GM12878 (cell line): ENCODE data around the gene INHBC. TPM values are rescaled to one million over a fixed set of nuclear protein-coding genes. Genes with fewer than 3 reads are reported as not detected.

ENCODE experiments used
- ATAC-seq: fragments of 200-7000 bp; cut with Tn5 transposase; 3 replicates; pipeline ENCODE4 v1.9.1; 2020; ENCODE audit warnings: mild to moderate bottlenecking, moderate library complexity
- BruUV-seq: library from RNA; stranded (reverse); fragments of 400-500 nt; replicated peaks from 2 replicates; lab custom pipeline; 2021; lab: Mats Ljungman, UMichigan
- CTCF ChIA-PET: fragments of 300-600 bp; sonication (Branson Sonifier 250); formaldehyde crosslinking; extraction: SDS; loops from one replicate; lab custom pipeline; 2021; ENCODE audit warnings: inconsistent platforms; lab: Yijun Ruan, JAX
- POLR2A ChIA-PET: fragments of 350-600 bp; formaldehyde crosslinking; extraction: SDS; loops from one replicate; lab custom pipeline; 2021; ENCODE audit warnings: inconsistent platforms; lab: Charles Lee
- RAD21 ChIA-PET: fragments of 300-600 bp; sonication (Branson Sonifier 250); formaldehyde crosslinking; loops from one replicate; lab custom pipeline; 2023; ENCODE audit warnings: antibody characterized with exemption; ENCODE audit not compliant: unreplicated experiment; lab: Charles Lee
- SMC1A ChIA-PET: fragments of 300-600 bp; sonication (Branson Sonifier 250); formaldehyde crosslinking; loops from one replicate; lab custom pipeline; 2023; ENCODE audit not compliant: unreplicated experiment, uncharacterized antibody; lab: Charles Lee
- DNase-seq: peaks from one replicate; pipeline ENCODE4 v3.0.0-alpha.2; 2011; ENCODE audit warnings: low read depth, low spot score
- FAIRE-seq: peaks from 3 replicates; lab custom pipeline; 2011; peaks lifted over from hg19 to GRCh38; lab: Jason Lieb, UNC
- H2AFZ ChIP-seq: 2 replicates; pipeline ENCODE4 v1.6.0; 2011; ENCODE audit warnings: low read depth, low read length, control low read depth; ENCODE audit not compliant: control insufficient read depth
- H3K27ac ChIP-seq: 2 replicates; pipeline ENCODE4 v1.5.1; 2011; ENCODE audit warnings: control low read depth; ENCODE audit not compliant: control insufficient read depth, insufficient read depth
- H3K27me3 ChIP-seq, 2 experiments: replicated peaks in 1 of 2; 2 replicates each; pipeline versions ENCODE4 v1.6.0 to v1.6.1; 2011; ENCODE audit warnings: low read length in 1 of 2; ENCODE audit not compliant: control insufficient read depth in 2 of 2, insufficient read depth in 2 of 2
- H3K36me3 ChIP-seq, 2 experiments: 2 replicates each; pipeline ENCODE4 v1.5.1; 2011; ENCODE audit warnings: low read length in 1 of 2; ENCODE audit not compliant: control insufficient read depth in 2 of 2, insufficient read depth in 2 of 2
- H3K4me1 ChIP-seq: 2 replicates; pipeline ENCODE4 v1.6.1; 2011; ENCODE audit warnings: mild to moderate bottlenecking, low read length, moderate library complexity, mixed read lengths; ENCODE audit not compliant: control insufficient read depth, insufficient read depth
- H3K4me2 ChIP-seq: 2 replicates; pipeline ENCODE4 v1.6.0; 2011; ENCODE audit warnings: control low read depth; ENCODE audit not compliant: control insufficient read depth, insufficient read depth
- H3K4me3 ChIP-seq: fragments of 200-600 bp; sonication (generic); 2 replicates; pipeline ENCODE4 v1.5.1; 2016
- H3K79me2 ChIP-seq: 2 replicates; pipeline ENCODE4 v1.6.0; 2011; ENCODE audit warnings: low read length; ENCODE audit not compliant: control insufficient read depth, insufficient read depth
- H3K9ac ChIP-seq: 2 replicates; pipeline ENCODE4 v1.8.0; 2011; ENCODE audit warnings: low read length, control low read depth, mixed read lengths; ENCODE audit not compliant: control insufficient read depth, insufficient read depth
- H3K9me3 ChIP-seq: replicated peaks from 3 replicates; pipeline ENCODE4 v1.5.1; 2011; ENCODE audit warnings: mild to moderate bottlenecking, low read length; ENCODE audit not compliant: control insufficient read depth, insufficient read depth
- H4K20me1 ChIP-seq: 2 replicates; pipeline ENCODE4 v1.6.0; 2011; ENCODE audit not compliant: control insufficient read depth, insufficient read depth
- NKRF ChIP-seq: fragments of 450-650 bp; conservative IDR thresholded peaks from 2 replicates; pipeline ENCODE4 v1.6.1; 2017; ENCODE audit warnings: mild to moderate bottlenecking, moderate library complexity
- RUNX3 ChIP-seq: IDR thresholded peaks from 2 replicates; pipeline ENCODE4 v1.6.1; 2012; ENCODE audit warnings: low read length, inconsistent platforms
- ZNF217 ChIP-seq: fragments of 450-650 bp; IDR thresholded peaks from 2 replicates; pipeline ENCODE4 v1.6.1; 2017; ENCODE audit warnings: antibody characterized with exemption, mild to moderate bottlenecking
- WGBS: methylation state at CpG from one replicate; pipeline ENCODE4 v1.1.6; 2016; ENCODE audit warnings: low lambda C conversion rate; ENCODE audit not compliant: insufficient replicate concordance, insufficient coverage; ENCODE audit errors: missing lambda C conversion rate; 5-methylcytosine and 5-hydroxymethylcytosine counted together
- in situ Hi-C: fragments of 300-500 bp; cut with MboI; formaldehyde crosslinking; loops from 9 replicates; pipeline ENCODE4 v1.14.3; 2018; ENCODE audit warnings: mixed read lengths
- intact Hi-C: fragments of 100-400 bp; cut with micrococcal nuclease; formaldehyde crosslinking; loops from one replicate; pipeline ENCODE4 v1.14.2; 2022; ENCODE audit not compliant: unreplicated experiment
- polyA plus RNA-seq, 11 experiments: library from polyadenylated mRNA; depleted of rRNA in 4 of 11; unstranded in 6 of 11; stranded (reverse) in 5 of 11; fragments of >200 nt; fragmentation: Nextera tagmentation in 4 of 11; fragmentation: Illumina TruSeq in 1 of 11; extraction: Ambion mirVana in 4 of 11; extraction: Trizol in 1 of 11; gene quantifications; 1 replicate in 1 of 11; 2 replicates in 10 of 11; pipeline versions ENCODE4 v1.2.1 to v1.2.3, GENCODE V29; 2011 to 2016; ENCODE audit warnings: inconsistent platforms in 2 of 11, missing spikeins in 2 of 11, low read depth in 1 of 11
- total RNA-seq, 4 experiments: library from RNA; depleted of rRNA in 3 of 4; stranded (reverse); fragments of >200 nt in 3 of 4; fragmentation: Illumina TruSeq in 1 of 4; extraction: Trizol in 1 of 4; gene quantifications; 2 replicates each; pipeline versions ENCODE4 v1.2.1 to v1.2.3, GENCODE V29; 2013 to 2021

INHBC gene
- total and polyA plus RNA-seq, 10 of the 15 experiments (the other 5 are each of a cell fraction or from before 2014, with no cell fraction given) = 0.04 to 0.22 (median 0.13) TPM; not detected in 5

GRCh38 chr12:57433370-57433769 lies 1.2 kb upstream of the INHBC start:
- 67% methylated on average over 3 of the region's 3 CpGs for WGBS
- intact Hi-C loops = no loop called here

More at GRCh38 chr12:57433370-57433769, 1.2 kb upstream of the INHBC start:
- Histone ChIP-seq H3K27ac (no peak overlapping the region), H2AFZ (no peak overlapping the region), H3K4me3 (no peak overlapping the region), H3K4me2 (no peak overlapping the region), H3K27me3 (no peaks in the 10 kb centered on the region), H3K4me1 (peaks cover 5% of the 10 kb centered on the region; the same call in 1 of the 2 replicates), H3K9ac (no peak overlapping the region), H4K20me1 (no peaks in the 10 kb centered on the region), H3K79me2 (peaks cover 20% of the 10 kb centered on the region), H3K9me3 (no peaks in the 10 kb centered on the region), H3K36me3 (no peaks in the 10 kb centered on the region)
- ChIA-PET CTCF (interaction anchor here (0.8 to 3.3 kb wide), 4 partner anchors 19 to 190 kb away, joined by 3 to 34 read pairs (median 12); partner anchors contain the start of gene INHBE), SMC1A (interaction anchor here (0.9 to 3.5 kb wide), 3 partner anchors 20 to 125 kb away, joined by 4 to 24 read pairs (median 14); partner anchors contain the start of gene INHBE), RAD21 (interaction anchor here (0.8 to 4.6 kb wide), 4 partner anchors 20 to 126 kb away, joined by 3 to 31 read pairs (median 4); no protein-coding TSS in a partner anchor), POLR2A (interaction anchor here (1.6 to 3.9 kb wide), 2 partner anchors 19 to 21 kb away, joined by 4 to 26 read pairs; partner anchors contain the start of gene INHBE)
- TF ChIP-seq ZNF217 (no peak), NKRF (no peak), RUNX3 (no peak)
- BruUV-seq = no TSS peak
- DNase-seq (no peak), ATAC-seq (no peak), FAIRE-seq (no peak)
- in situ Hi-C loops = no loop called here
